GM18519 (cell line): ENCODE data around the gene GADD45B.

ENCODE experiments used
- ATAC-seq: cut with Tn5 transposase; IDR thresholded peaks from one replicate; pipeline ENCODE4 v1.9.1; 2021; ENCODE audit warnings: mild to moderate bottlenecking, moderate library complexity; ENCODE audit not compliant: unreplicated experiment, low FRiP score

The GADD45B gene, protein sequence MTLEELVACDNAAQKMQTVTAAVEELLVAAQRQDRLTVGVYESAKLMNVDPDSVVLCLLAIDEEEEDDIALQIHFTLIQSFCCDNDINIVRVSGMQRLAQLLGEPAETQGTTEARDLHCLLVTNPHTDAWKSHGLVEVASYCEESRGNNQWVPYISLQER

DNA sequence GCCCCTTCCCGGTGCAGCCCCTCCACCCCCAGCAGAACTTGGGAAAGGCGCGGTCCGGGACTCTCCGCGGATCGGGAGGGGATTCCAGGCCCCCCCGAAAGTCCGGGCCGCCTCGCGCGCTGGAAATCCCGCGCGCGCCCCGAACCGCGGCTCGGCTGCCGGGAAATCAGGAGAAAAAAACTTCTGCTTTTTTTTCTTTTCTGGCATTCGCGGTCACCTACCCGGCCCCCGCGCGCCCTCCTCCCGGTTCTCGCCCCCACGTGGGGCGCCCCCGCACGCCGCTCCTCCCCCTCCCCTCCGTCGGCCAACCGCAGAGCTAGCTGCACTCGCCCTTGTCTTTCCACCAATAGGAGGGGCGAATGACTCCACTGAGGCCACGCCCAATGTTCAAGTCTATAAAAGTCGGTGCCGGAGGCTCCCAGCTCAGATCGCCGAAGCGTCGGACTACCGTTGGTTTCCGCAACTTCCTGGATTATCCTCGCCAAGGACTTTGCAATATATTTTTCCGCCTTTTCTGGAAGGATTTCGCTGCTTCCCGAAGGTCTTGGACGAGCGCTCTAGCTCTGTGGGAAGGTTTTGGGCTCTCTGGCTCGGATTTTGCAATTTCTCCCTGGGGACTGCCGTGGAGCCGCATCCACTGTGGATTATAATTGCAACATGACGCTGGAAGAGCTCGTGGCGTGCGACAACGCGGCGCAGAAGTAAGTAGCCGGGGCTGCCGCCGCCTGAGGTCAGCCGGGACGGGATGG lies at the start of gene GADD45B:
GADD45B (plus strand) TSS at position 426 of the 749 bp plus-strand sequence; CDS start at position 658, 232 bp downstream.
- peak; percentile 44 for ATAC-seq

DNA sequence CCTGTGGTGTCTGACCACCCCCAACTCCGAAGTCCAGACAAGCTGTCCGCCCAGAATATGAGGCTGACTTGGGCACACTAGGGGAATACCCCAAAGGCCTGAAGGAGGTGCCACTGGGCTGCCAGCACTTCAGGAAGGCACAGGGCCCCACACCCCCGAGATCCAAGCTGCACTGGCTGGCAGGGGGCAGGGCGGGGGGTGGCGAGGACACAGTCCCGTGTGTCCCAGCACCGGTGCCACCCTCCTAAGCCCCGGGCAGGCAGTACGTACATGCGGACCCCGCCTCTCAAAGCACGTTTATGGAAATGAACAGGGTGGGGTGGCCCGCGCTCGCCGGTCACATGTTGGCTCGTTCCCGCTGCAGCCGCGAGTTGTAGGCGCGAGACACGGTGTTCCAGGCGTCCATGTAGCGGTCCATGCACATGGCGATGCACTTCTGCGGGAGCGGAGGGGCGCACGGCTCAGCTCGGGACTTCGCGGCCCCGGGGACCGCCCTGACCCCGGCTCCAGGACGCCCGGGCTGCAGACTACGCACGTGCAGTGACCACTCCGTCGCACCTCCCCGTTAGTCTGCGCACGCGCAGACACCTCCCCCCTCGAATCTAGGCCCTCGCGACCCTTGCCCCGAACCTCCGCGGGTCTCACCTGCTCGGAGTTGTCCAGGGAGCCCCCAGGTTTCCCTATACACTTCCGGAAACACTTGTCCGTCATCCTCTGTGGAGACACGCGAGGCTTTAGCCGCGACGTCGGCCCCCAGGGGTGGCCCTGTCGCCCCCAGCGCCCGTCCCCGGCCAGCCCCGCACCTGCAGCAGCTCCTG lies 49.1 kb upstream of the GADD45B start:
- no peak for ATAC-seq

DNA sequence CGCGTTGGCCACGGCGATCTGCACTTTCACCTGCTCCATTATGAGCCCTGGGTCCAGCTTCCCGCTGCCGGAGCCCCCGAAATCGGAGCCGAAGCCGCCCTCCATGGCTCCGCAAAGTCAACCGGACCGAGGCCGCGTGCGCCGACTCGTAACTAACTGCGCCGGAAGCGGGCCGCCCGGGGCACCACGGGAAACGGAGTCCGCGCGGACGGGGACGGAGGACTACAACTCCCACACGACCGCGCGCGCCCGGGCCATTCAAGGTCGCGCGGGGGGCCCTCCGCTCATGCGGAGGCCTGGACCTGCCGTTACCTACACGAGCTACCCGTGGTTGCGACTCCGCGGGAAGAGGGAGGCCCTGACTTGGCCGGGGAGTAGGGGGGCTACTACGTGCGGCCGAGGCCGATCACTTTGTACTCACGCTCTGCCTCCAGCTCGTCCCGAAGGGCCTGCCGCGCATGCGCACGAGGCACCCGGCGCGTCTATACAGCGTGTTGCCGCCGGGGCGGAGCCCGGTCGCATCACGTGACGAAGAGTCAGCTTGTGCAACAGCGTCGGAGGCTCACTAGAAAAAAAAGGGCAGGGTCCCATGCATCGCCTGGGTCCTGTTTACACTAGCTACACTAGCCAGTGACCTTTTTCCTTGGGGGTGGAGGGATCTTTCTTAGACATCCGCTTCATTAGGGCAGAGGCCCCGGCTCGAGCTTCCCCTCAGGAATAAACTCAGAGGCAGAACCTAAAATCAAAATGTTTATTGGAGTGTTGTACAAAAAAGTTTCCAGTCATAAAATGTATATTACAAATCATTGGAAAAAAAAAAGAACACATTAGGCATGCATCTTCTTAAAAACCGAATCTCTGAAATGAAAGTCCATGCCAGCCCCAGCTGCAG lies 48.3 kb upstream of the GADD45B start, which contains the start of gene TIMM13:
TIMM13 (minus strand) TSS at position 158 of the 892 bp plus-strand sequence; CDS start at position 105, 53 bp downstream.
- peak; percentile 44 for ATAC-seq

DNA sequence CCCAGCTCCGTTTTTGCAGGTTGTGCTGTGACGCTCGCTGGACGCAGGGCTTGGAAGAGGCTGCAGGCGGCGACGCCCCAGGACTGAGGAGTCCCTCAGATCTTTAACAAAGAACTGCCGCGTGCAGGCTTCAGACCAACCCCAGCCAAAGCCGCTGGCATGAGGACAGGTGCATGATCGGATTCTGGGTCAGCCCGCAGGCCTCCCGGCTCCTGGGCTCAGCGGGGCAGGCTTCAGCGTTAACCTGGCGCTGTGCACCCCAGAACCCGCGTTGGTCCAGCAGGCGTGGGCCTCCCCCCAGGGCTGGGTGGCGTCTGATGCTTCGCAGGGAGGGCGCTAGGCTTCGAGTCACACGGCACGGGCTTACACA lies 47.6 kb upstream of the GADD45B start:
- no peak for ATAC-seq

DNA sequence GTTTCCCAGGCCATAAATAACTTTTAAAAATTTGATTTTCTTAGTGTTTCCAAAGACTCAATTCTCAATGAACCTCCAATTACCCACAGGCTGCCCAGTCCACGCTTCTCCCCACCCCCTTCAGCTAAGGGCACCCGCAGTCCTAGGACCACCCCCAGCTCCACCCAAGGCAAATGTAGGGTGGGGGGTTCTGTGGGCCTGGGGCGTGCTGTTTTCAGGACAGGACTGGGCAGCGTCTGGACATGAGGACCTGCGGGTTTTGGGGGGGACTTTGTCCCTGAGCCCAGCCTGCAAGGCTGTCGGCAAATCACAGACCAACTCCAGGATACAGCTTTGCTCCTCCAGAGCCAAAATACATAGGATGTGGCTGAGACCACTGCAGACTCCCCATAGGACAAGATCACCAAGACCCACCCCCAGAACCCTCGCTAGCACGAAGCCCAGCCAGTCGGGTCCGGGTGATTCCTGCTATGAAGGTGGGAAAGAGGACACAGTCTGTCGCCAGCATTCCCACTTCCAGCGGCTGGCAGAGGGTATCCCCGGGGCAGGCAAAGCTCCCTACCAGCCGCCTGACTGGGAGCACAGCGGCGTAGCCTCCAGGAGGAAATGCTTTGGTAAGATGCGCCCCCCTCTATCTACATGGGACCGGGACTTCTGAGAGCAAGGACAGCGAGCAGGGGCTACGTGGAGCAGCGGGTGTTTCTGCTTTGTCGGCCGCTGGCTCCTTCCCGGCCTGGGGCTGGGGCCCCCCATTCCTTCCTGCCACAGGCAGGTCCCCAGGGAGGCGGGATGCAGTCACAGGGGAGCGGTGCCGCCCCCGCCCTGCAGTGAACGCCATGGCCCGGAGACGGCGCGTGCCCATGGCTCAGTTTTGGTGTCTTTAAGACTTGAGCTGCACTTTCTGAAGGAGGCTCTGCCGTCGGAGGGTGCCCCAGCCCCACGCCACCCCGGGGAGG lies 46.9 kb upstream of the GADD45B start:
- no peak for ATAC-seq

DNA sequence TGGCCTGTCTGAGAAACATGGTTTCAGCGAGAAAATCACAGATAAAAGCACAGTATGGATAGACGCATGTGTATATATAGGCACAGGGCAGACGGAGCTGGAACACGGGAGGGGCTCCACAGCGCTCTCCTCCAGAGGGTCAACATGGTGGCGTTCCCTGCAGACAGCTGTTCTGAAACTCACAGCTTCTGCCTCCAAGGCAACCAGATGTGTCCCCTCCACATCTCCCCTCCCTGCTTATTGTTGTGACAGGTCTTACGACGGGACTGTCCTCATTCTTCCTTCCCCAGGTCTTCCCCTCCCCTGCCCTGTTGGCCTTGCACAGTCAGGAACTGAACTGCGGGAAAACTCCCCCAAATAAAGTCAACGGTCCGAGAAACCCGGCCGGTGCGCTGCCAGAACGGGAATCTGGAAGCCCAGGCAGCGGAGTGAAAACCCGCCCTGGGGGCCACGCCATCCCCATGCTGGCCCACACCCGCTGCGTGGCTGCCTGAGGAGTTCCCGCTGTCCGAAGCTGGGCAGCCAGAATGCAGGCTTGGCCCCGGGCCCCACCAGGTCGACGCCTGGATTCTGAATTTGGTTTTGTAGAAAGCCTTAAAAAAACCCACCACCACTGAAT lies 45.9 kb upstream of the GADD45B start:
- no peak for ATAC-seq

DNA sequence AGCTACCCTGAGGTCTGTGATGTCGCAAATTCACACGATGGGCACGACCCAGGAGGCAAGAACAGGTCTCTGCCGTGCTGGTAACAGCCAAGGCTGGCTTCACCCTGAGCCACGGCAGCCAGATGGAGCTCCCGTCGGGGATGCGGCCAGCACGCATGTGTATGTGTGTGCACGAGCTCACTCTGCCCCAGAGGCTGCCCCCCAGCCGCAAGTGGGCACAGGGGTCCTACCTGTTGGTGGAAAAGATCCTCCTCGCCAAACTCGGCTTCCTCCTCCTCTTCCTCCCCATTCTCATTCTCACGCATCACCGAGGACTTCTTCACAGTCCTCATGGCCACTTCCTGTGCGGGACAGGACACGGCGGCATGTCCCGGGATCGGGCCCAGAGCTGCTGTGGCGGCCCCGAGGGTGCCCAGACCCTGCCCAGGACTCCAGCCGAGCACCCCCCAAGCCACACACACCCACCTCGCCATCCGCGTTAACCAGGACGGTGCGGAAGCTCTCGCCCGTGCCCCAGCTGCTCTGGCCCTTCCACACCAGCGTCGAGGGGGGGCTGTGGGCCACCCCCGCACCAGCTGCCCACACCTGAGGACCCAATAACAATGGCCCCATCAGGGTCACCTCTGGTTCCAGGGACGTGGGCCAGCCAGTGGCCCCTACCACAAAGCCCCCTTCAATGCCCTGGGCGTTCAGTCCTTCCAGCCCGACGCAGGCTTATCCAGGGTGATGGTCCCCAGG lies 44.4 kb upstream of the GADD45B start:
- ATAC-seq: no peak

DNA sequence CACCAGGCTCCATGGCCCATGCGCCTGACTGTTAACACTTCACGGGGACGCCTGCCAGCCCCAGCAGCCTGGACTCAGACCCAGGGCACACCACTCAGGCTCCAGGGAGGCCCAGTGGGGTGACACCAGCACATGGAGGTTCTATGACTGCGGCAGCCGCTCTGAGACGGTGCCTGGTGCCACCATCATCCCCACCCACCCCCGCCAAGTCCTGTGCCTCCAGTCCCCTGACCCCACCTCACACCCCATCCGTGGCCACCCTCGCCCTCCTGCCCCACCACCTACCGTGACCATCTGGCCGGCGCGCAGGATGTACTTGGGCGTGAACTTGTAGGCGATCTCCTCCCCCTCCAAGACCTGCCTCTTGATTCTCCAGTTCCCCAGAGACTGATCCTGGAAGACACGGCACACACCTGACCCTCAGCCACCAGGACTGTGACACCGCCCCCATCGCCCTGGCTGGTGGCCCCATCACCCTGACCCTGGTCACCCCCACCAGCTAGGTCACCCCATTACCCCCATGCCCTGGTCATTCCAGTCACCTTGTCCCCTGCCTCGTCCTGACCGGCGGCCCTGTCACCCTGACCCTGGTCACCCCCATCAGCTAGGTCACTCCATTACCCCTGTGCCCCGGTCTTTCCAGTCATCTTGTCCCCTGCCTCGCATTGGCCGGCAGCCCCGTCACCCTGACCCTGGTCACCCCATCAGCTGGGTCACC lies 43.6 kb upstream of the GADD45B start:
- no peak for ATAC-seq

DNA sequence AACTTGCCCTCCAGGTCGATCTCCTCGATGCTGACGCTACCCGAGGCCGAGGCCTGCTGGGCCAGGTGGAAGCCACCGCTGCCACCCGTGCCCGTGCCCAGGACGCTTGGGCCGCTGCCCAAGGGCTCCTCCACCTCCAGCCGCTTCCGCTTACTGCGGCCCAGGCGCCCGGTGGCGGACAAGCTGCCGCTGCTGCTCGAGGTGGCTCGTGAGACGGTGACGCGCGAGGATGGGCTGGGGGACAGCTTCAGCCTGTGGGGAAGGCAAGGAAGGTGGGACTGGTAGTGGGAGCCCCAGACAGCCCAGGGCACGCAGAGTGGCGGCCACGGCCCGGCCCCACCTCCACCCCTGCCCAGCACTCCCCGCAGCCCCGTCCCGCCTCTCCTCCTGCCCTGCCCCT lies 42.1 kb upstream of the GADD45B start:
- no peak for ATAC-seq

DNA sequence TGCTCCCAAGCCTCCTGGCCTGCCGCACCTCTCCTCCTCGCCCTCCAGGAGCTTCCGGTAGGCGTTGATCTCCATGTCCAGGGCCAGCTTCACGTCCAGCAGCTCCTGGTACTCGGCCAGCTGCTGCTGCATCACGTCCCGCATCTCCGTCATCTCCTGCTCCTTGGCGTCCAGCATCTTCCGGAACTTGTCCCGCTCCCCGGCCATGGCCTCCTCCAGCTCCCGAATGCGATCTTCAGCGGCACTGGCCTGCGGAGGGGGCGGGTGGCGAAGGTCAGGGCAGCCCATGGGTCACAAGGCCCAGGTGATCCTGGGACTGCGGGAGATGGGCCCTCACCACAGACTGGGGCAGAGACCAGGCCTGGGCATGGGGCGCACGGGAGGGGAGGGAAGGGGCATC lies 41.7 kb upstream of the GADD45B start:
- ATAC-seq: no peak

DNA sequence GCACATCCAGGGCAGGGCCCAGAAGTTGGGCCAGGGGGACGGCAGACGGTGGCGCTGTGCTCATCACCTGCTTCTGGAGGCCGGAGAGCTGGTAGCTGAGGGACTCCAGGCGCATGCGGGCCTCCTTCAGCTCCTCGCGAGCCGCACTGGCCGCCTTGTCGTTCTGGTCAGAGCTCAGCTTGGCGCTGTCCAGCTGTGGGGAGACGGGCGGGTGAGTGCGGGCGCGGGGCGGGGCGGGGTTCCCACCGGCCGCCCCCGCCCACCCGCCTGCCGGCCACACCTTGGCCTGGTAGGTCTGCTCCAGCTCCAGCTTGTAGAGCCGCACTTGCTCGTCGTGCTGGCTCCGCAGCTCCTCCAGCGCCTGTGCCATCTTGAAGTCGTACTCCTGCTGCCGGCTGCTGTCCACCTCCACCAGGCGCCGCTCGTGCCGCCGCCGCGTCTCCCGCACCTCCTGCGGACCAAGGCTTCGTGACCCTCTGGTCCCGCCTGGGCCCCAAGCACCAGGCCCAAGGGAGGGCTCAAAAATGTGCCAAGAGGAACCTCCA lies 41.1 kb upstream of the GADD45B start:
- no peak for ATAC-seq

DNA sequence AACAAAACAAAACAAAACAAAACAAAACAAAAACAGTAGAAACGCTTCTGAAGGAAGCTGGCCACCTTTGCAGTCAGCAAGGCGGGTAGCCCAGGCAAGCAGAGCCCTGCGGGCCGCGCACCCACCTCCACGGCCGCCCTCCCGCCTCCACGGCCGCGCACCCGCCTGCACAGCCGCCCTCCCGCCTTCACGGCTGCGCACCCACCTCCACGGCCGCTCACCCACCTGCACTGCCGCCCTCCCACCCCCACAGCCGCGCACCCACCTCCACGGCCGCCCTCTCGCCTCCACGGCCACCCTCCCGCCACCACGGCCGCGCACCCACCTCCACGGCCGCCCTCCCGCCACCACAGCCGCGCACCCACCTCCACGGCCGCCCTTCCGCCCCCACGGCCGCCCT lies 39.5 kb upstream of the GADD45B start:
- no peak for ATAC-seq

DNA sequence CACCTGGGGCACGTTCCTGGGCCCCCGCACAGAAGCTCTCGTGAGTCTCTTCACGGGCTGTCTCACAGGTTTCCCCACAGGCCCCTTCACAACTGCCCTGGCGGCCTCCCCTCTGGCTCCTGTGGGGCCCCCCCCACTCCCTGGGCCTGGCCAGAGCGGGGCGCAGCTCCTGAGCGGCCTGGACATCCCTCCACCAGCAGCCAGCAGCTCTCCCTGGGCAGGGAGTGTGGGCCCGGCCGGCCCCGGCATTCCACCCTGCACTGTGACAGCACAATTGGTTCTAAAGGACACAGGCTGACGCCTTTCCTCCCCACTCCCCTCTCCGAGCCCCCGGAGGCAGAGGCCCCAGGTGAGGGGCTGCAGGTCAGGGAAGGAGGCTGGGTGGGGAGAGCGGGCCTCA lies 39.0 kb upstream of the GADD45B start:
- ATAC-seq: no peak

DNA sequence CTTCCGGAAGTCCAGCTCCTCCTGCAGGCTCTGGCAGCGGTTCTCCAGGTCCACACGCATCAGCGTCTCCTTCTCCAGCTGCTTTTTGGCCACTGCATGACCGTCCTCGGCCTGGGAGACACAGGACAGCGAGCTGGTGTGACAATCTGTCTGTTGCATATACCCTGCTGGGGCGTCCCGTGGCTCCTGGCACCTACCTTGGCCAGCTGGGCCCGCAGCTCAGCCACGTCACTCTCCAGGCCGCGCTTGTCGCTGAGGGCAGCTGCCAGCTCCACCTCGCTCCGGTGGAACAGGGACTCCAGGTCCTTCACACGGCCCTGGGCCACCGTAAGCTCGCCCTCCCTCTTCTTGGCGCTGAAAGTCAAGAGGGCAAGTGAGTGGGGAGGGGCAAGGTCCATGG lies 37.7 kb upstream of the GADD45B start:
- ATAC-seq: no peak

DNA sequence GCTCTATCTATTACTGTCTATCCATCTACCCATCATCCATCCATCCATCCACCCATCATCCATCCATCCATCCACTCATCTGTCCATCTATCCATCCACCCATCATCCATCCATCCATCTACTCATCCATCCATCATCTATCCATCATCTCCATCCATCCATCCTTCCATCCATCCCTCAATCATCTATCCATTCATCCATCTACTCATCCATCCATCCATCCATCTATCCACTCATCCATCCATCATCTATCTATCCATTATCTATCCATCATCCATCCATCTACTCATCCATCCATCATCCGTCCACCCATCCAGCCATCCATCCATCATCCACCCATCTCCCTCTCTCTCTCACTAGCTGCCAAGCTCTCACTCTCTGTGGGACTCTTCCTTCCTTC lies 35.4 kb upstream of the GADD45B start:
- no peak for ATAC-seq

DNA sequence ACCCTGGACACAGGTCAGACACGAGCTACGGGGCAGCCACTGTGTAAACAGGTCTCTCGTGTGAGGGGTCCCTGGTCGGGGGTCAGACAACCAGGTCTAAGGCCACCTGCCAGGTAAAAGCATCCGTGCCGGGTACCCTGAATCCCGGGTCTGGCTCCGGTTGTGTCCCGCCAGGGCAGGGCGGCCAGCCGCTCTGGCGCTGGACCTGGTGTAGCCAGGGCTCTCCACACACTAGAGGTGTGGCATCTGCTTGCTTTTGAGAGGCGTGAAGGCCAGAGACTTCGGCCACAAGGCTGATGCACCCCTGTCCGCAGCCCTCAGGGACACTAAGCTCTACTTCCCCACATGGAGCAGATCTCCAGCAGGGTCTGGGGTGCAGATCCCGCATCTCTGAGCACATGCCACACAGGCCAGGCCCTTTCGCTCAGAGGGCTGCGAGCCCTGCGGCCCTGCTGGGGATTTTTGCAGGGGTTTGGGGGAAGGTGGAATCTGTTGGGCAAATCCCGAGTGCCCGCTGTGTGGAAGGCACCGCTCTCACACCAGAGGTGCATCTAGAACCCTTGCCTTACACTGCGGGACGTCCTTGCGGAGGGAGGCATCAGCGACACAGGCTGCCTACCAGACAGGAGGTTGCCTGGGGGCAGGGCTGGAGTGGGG lies 34.7 kb upstream of the GADD45B start:
- no peak for ATAC-seq
